GM12801 (cell line): Measurements from ENCODE around the gene ARHGEF11.

Source experiments
- TF ChIP-seq, protein P1 (sequence below): IDR thresholded peaks from one replicate; pipeline ENCODE4 v1.5.1; 2011; ENCODE audit warnings: control low read depth; ENCODE audit not compliant: insufficient read length; ENCODE audit errors: extremely low read depth

Gene ARHGEF11

DNA sequence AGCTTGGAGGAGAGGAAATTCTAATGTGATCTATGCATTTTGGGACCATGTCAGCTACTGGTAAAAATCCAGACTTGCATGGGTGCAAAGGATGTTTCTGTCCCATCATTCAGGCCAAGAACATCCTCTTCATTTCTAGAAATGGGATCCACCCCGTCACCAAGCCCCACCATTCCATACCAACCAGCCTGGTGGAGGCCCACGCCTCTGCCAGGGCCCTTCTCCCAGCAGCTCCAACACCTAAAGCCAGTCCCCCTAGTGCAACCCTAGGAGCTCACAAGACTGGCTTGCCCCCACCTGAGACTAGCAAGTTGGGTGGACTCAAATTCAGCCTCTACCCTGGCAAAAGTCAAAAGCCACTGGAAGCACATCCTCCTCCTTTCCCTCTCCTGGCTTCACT, 1.9 kb downstream of the ARHGEF11 start:
- TF ChIP-seq, protein P1, sequence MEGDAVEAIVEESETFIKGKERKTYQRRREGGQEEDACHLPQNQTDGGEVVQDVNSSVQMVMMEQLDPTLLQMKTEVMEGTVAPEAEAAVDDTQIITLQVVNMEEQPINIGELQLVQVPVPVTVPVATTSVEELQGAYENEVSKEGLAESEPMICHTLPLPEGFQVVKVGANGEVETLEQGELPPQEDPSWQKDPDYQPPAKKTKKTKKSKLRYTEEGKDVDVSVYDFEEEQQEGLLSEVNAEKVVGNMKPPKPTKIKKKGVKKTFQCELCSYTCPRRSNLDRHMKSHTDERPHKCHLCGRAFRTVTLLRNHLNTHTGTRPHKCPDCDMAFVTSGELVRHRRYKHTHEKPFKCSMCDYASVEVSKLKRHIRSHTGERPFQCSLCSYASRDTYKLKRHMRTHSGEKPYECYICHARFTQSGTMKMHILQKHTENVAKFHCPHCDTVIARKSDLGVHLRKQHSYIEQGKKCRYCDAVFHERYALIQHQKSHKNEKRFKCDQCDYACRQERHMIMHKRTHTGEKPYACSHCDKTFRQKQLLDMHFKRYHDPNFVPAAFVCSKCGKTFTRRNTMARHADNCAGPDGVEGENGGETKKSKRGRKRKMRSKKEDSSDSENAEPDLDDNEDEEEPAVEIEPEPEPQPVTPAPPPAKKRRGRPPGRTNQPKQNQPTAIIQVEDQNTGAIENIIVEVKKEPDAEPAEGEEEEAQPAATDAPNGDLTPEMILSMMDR: no peak

DNA sequence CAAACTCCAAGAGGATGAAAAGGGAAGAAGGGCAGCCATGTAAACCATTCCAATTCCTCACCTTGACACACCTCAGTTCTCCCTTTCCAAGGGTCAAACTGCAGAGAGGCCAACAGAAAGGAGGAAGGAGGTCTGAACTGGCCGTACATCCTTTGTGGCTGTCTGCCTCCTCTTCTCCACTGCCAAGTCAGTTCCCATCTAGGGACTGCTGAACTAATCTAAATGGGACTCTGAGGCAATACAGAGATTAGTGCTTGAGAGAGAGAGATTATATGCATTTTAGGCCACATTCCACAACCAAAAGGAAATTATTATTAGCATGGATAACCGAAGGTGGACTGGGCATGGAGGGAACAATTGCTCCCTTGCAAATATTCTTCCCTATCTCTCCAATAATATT, 2.7 kb downstream of the ARHGEF11 start:
- TF ChIP-seq, protein P1: no peak

DNA sequence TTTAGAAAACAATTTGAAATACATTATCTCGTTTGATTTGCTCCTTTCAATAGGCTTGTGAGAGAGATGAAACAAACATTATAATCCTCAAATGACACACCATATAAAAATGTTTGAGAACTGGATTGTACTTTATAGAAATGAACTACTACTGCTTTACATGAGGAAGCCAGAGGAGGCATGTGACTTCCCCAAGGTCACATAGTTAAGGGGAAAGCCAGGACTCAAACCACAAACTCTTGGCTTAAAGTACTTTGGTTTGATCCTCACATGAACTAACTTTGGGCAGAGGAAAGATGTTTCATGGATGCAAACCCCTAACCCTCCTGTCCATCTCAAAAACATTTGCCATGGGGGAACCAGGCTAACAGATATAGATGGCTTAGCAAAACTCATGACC, 4.7 kb downstream of the ARHGEF11 start:
- TF ChIP-seq, protein P1: no peak

DNA sequence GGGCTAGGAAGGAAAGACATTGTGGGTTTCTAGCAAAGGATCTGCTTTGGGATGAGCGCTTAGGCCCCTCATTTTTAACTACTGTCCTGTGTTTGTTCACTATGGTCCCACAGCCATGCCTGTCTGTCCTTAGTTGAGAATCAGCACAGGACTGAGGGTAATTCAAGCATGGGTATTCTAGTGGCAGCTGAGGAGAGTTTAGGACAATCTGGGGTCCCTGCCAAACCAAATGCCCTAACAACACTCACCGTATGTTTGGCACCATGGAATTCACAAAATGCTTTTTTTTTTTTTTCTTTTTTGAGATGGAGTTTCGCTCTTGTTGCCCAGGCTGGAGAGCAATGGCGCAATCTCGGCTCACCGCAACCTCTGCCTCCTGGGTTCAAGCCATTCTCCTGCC, 10.4 kb downstream of the ARHGEF11 start:
- TF ChIP-seq, protein P1: no peak

DNA sequence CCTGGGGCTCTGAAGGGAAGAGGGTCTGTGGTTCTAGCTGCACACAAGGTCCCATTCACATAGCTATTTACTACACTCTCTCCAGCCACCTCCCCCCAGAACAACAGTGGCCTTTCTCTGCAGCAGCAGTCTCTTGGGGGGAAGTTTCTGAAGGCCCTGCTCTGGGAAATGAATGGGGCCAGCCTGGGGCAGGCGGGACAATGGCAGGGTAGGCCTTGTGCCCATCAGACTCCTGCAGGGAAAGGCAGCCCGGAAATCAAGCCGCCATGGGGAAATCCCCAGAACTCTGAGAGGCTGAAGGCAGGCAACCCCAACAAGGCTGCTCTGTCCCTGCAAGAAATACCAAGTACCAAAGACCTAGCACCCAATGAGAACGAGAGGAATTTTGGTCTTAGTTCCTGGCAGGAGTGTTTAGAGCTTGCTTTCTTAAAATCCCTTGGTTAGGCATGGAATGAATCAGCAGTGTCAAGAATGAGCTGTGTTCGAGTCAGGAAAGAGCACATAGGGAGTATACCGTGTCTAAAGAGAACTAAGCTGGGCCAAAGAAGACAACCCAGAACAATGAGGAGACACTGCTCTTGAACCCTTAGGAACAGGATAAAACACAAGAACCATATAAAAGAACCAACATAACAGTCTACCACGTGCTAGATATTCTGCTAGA, 11.3 kb downstream of the ARHGEF11 start:
- TF ChIP-seq, protein P1: no peak

DNA sequence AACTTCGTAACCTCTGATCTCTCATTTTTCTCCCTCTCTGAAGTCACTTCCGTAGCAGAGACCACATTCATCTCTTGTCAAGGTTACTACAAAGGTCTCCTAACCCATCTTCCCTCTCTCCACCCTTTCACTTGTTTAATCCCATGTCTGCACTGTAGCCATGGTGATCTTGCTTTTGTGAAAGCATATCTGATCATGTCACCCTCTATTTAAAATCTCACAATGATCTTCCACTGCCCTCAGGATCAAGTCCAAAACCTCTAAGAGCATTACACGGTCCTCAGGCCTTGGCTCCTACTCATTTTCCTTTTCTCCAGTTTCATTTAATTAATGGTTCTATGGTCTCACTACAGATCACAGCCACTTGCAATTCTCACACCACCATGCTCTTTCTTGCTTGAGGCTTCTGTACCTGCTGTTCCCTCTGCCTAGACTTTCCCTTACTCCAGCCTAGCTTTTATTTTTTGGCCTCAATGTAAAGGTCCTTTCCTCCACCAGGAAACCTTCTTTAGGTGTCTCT, 12.1 kb downstream of the ARHGEF11 start:
- TF ChIP-seq, protein P1: no peak

DNA sequence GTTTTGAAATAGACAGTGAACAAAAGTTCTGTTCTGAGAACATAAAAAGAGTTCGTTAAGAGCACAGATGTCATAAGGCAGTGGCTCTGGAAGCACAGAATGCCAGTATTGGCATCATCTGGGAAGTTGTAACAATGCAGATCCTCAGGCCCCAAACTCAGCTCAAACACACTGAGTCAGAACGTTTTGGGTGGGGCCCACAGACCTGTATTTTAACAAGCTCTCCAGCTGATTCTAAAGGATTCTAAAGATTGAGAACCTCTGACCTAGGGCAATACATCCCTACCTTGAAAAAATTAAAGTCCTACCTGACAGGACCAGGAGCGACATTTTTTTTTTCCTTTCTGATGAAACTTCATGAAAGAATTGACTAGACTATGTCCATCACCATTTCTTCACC, 13.2 kb downstream of the ARHGEF11 start:
- TF ChIP-seq, protein P1: no peak
